ENCODE measurements around the gene IRF2. TPM values are rescaled to one million over a fixed set of nuclear protein-coding genes. Genes with fewer than 3 reads are reported as not detected.

IRF2 gene
- total RNA-seq, 1 donor from 2014 or later, result 20.5 TPM

- no peak for DNase-seq (ENCODE audit: low read depth, low spot score)
These were observed 64.8 kb downstream of the IRF2 start for GRCh38 chr4:184409502-184409901.

- no peak for DNase-seq (ENCODE audit: low read depth, low spot score)
These were observed 65.7 kb downstream of the IRF2 start for GRCh38 chr4:184408684-184409081.

GRCh38 chr4:184408021-184408683, 66.2 kb downstream of the IRF2 start:
- DNase-seq (ENCODE audit: low read depth, low spot score), result no peak

GRCh38 chr4:184406958-184407391, 67.4 kb downstream of the IRF2 start:
- DNase-seq (ENCODE audit: low read depth, low spot score), result no peak

GRCh38 chr4:184404047-184404446, 70.3 kb downstream of the IRF2 start:
- DNase-seq (ENCODE audit: low read depth, low spot score), result no peak

- no peak for DNase-seq (ENCODE audit: low read depth, low spot score)
These were observed 71.0 kb downstream of the IRF2 start for GRCh38 chr4:184403384-184403781.

GRCh38 chr4:184402740-184403383, 71.5 kb downstream of the IRF2 start:
- DNase-seq (ENCODE audit: low read depth, low spot score), result no peak

- no peak for DNase-seq (ENCODE audit: low read depth, low spot score)
These were observed 72.1 kb downstream of the IRF2 start for GRCh38 chr4:184402239-184402638.

GRCh38 chr4:184401397-184402171, 72.8 kb downstream of the IRF2 start:
- DNase-seq (ENCODE audit: low read depth, low spot score), result no peak

- DNase-seq (ENCODE audit: low read depth, low spot score), result no peak
These were observed 73.5 kb downstream of the IRF2 start for GRCh38 chr4:184400891-184401290.

- DNase-seq (ENCODE audit: low read depth, low spot score), result peak; percentile 57
These were observed 73.9 kb downstream of the IRF2 start for GRCh38 chr4:184400375-184400870.

- DNase-seq (ENCODE audit: low read depth, low spot score), result no peak
These were observed 74.8 kb downstream of the IRF2 start for GRCh38 chr4:184399512-184399908.

GRCh38 chr4:184398741-184399511, 75.4 kb downstream of the IRF2 start:
- DNase-seq (ENCODE audit: low read depth, low spot score), result no peak

GRCh38 chr4:184397516-184398163, 76.7 kb downstream of the IRF2 start:
- no peak for DNase-seq (ENCODE audit: low read depth, low spot score)

GRCh38 chr4:184396570-184397515, 77.5 kb downstream of the IRF2 start:
- DNase-seq (ENCODE audit: low read depth, low spot score), result no peak

- no peak for DNase-seq (ENCODE audit: low read depth, low spot score)
These were observed 78.4 kb downstream of the IRF2 start for GRCh38 chr4:184395971-184396391.

- no peak for DNase-seq (ENCODE audit: low read depth, low spot score)
These were observed 78.9 kb downstream of the IRF2 start for GRCh38 chr4:184395451-184395917.

GRCh38 chr4:184392748-184393559, 81.4 kb downstream of the IRF2 start:
- DNase-seq (ENCODE audit: low read depth, low spot score), result no peak

GRCh38 chr4:184392316-184392715, 82.0 kb downstream of the IRF2 start:
- no peak for DNase-seq (ENCODE audit: low read depth, low spot score)
